IPS-20b (cell line): ENCODE measurements around the gene PCDHB13.
A peak's percentile ranks its signal among the peaks of the same experiment; 100 is the strongest.
"Not testable (repeated sequence)": the region's sequence is repeated elsewhere in the genome, so short reads cannot be mapped to it uniquely, and the experiment has no call there.

Experiments used
- H3K27ac ChIP-seq: one replicate; pipeline ENCODE4 v1.5.1; 2013; ENCODE audit warnings: low read length
- H3K27me3 ChIP-seq: 2 replicates; pipeline ENCODE4 v1.6.1; 2013; ENCODE audit warnings: mild to moderate bottlenecking, low read length, inconsistent platforms; ENCODE audit not compliant: insufficient read depth
- H3K36me3 ChIP-seq: 2 replicates; pipeline ENCODE4 v1.6.1; 2013; ENCODE audit warnings: low read depth, mild to moderate bottlenecking, inconsistent platforms, low read length, moderate library complexity; ENCODE audit not compliant: insufficient read depth
- H3K4me1 ChIP-seq: 2 replicates; pipeline ENCODE4 v1.6.1; 2013; ENCODE audit warnings: mild to moderate bottlenecking, control low read depth, inconsistent platforms, low read length, moderate library complexity; ENCODE audit not compliant: insufficient read depth
- H3K4me3 ChIP-seq: 2 replicates; pipeline ENCODE4 v1.5.1; 2013; ENCODE audit warnings: mild to moderate bottlenecking, low read length, inconsistent platforms
- H3K9ac ChIP-seq: 2 replicates; pipeline ENCODE4 v1.6.1; 2013; ENCODE audit warnings: low read depth, mild to moderate bottlenecking, inconsistent platforms, low read length, moderate library complexity
- H3K9me3 ChIP-seq: 2 replicates; pipeline ENCODE4 v1.6.1; 2013; ENCODE audit warnings: mild to moderate bottlenecking, low read depth, low read length, inconsistent platforms; ENCODE audit not compliant: insufficient read depth

PCDHB13 gene

GRCh38 chr5:141210849-141211248 is 2.9 kb upstream of the PCDHB13 start:
- H3K27ac ChIP-seq, H3K27me3 ChIP-seq, H3K9ac ChIP-seq, H3K36me3 ChIP-seq, H3K4me3 ChIP-seq, H3K4me1 ChIP-seq: not testable (repeated sequence)
- H3K9me3 ChIP-seq, result peaks cover 30% of the 10 kb centered on the region; the same call in 1 of the 2 replicates

GRCh38 chr5:141214583-141214982 is 864 bp downstream of the PCDHB13 start:
- not testable (repeated sequence) for H3K4me3 ChIP-seq, H3K27me3 ChIP-seq, H3K4me1 ChIP-seq, H3K9ac ChIP-seq, H3K36me3 ChIP-seq, H3K27ac ChIP-seq
- peaks cover 24% of the 10 kb centered on the region; the same call in 1 of the 2 replicates for H3K9me3 ChIP-seq

- not testable (repeated sequence) for H3K4me3 ChIP-seq, H3K9ac ChIP-seq, H3K4me1 ChIP-seq, H3K36me3 ChIP-seq, H3K27ac ChIP-seq, H3K27me3 ChIP-seq
- peaks cover 18% of the 10 kb centered on the region; the same call in 1 of the 2 replicates for H3K9me3 ChIP-seq
These were observed 1.8 kb downstream of the PCDHB13 start for GRCh38 chr5:141215504-141215903.

- H3K4me1 ChIP-seq, H3K4me3 ChIP-seq, H3K27me3 ChIP-seq, H3K36me3 ChIP-seq, H3K9ac ChIP-seq, H3K27ac ChIP-seq: not testable (repeated sequence)
- peaks cover 18% of the 10 kb centered on the region; the same call in 1 of the 2 replicates for H3K9me3 ChIP-seq
These were observed 2.3 kb downstream of the PCDHB13 start for GRCh38 chr5:141216035-141216434.

- Histone ChIP-seq H3K4me1 (no peaks in the 10 kb centered on the region; the same call in 1 of the 2 replicates), H3K27me3 (no peaks in the 10 kb centered on the region), H3K27ac (no peak within 1 kb of the TSS), H3K4me3 (peak within 1 kb of the TSS; percentile 52; the same call in 1 of the 2 replicates), H3K9me3 (peaks cover 26% of the 10 kb centered on the region; the same call in 1 of the 2 replicates), H3K36me3 (no peaks in the 10 kb centered on the region), H3K9ac (peak within 1 kb of the TSS; percentile 60; the same call in 1 of the 2 replicates)
These were observed 9.5 kb downstream of the PCDHB13 start, which contains the start of gene PCDHB14 for GRCh38 chr5:141223112-141223783. Gene PCDHB14, plus strand, starts transcription at chr5:141223343. Its CDS starts 163 bp downstream, at chr5:141223506.

GRCh38 chr5:141224844-141225243 is 11.1 kb downstream of the PCDHB13 start:
- H3K4me3 ChIP-seq, H3K9ac ChIP-seq, H3K27ac ChIP-seq, H3K27me3 ChIP-seq, H3K4me1 ChIP-seq, H3K36me3 ChIP-seq: not testable (repeated sequence)
- peaks cover 31% of the 10 kb centered on the region; the same call in 1 of the 2 replicates for H3K9me3 ChIP-seq

- not testable (repeated sequence) for H3K27me3 ChIP-seq, H3K27ac ChIP-seq, H3K36me3 ChIP-seq, H3K9ac ChIP-seq, H3K4me1 ChIP-seq, H3K4me3 ChIP-seq
- peaks cover 31% of the 10 kb centered on the region; the same call in 1 of the 2 replicates for H3K9me3 ChIP-seq
These were observed 11.7 kb downstream of the PCDHB13 start for GRCh38 chr5:141225421-141225820.

GRCh38 chr5:141234109-141234667 is 20.5 kb downstream of the PCDHB13 start:
- Histone ChIP-seq H3K27me3 (no peaks in the 10 kb centered on the region), H3K4me3 (no peak overlapping the region), H3K36me3 (no peaks in the 10 kb centered on the region), H3K9ac (no peak overlapping the region), H3K27ac (no peak overlapping the region), H3K4me1 (no peaks in the 10 kb centered on the region), H3K9me3 (peaks cover 65% of the 10 kb centered on the region)

GRCh38 chr5:141235922-141236321 is 22.2 kb downstream of the PCDHB13 start:
- not testable (repeated sequence) for H3K27ac ChIP-seq, H3K4me1 ChIP-seq, H3K27me3 ChIP-seq, H3K9ac ChIP-seq, H3K4me3 ChIP-seq, H3K36me3 ChIP-seq
- H3K9me3 ChIP-seq, result peaks cover 82% of the 10 kb centered on the region

- no peaks in the 10 kb centered on the region for H3K27me3 ChIP-seq
- no peak overlapping the region for H3K9ac ChIP-seq
- no peaks in the 10 kb centered on the region for H3K4me1 ChIP-seq
- no peak overlapping the region for H3K27ac ChIP-seq
- no peak overlapping the region for H3K4me3 ChIP-seq
- no peaks in the 10 kb centered on the region for H3K36me3 ChIP-seq
- peaks cover 85% of the 10 kb centered on the region for H3K9me3 ChIP-seq
These were observed 23.0 kb downstream of the PCDHB13 start for GRCh38 chr5:141236516-141237313.

GRCh38 chr5:141241496-141241895 is 27.8 kb downstream of the PCDHB13 start:
- no peak overlapping the region for H3K27ac ChIP-seq
- H3K4me3 ChIP-seq, result no peak overlapping the region
- peaks cover 94% of the 10 kb centered on the region for H3K9me3 ChIP-seq
- no peaks in the 10 kb centered on the region for H3K4me1 ChIP-seq
- no peaks in the 10 kb centered on the region for H3K36me3 ChIP-seq
- no peak overlapping the region for H3K9ac ChIP-seq
- no peaks in the 10 kb centered on the region for H3K27me3 ChIP-seq
